ENCODE measurements around the gene OR2G3. TPM values are rescaled to one million over a fixed set of nuclear protein-coding genes. Genes with fewer than 3 reads are reported as not detected.

Gene OR2G3
- total RNA-seq, 2 experiments from 2014 or later: not detected

- H3K9me3 ChIP-seq (ENCODE audit: control insufficient read depth in 1 of 2, insufficient read depth in 1 of 2, low read length in 2 of 2): peaks cover 0 to 7% of the 10 kb centered on the region in 2 experiments
- POLR2A ChIA-PET: no interaction called here
- Mint-ChIP-seq H3K27me3 (peaks cover 48% of the 10 kb centered on the region), H3K36me3 (ENCODE audit: low read depth) (no peaks in the 10 kb centered on the region), H3K4me1 (ENCODE audit: low read depth) (no peaks in the 10 kb centered on the region), H3K9me3 (no peaks in the 10 kb centered on the region), H3K4me3 (no peak overlapping the region), H3K27ac (no peak overlapping the region)
- H3K27me3 ChIP-seq (ENCODE audit: control insufficient read depth in 1 of 2, insufficient read depth in 2 of 2, low read length in 2 of 2): peaks cover 7 to 9% of the 10 kb centered on the region in 2 experiments
- no peaks in the 10 kb centered on the region for H3K36me3 ChIP-seq (ENCODE audit: insufficient read depth, low read length)
- intact Hi-C loops (cut with DNase I, micrococcal nuclease): no loop called here
- DNase-seq (no peak), ATAC-seq (ENCODE audit: poor library complexity) (no peak)
- CTCF ChIA-PET: interaction anchor here (0.6 kb wide), 1 partner anchor 32 kb away, joined by 3 read pairs; no protein-coding TSS in a partner anchor
- H3K27ac ChIP-seq (ENCODE audit: low read depth in 1 of 2, low read length in 2 of 2): no peak overlapping the region
- no peaks in the 10 kb centered on the region for H3K4me1 ChIP-seq (ENCODE audit: insufficient read depth, low read length)
- no peak for TF ChIP-seq CTCF (IDR thresholded peaks at IDR 0.05)
- no peak overlapping the region for H3K4me3 ChIP-seq (ENCODE audit: low read length)
Measured at GRCh38 chr1:247642742-247643141, 37.4 kb downstream of the OR2G3 start.

GRCh38 chr1:247646867-247647266 is 41.5 kb downstream of the OR2G3 start:
- ChIA-PET CTCF (no interaction called here), POLR2A (no interaction called here)
- no peak overlapping the region for H3K27ac Mint-ChIP-seq
- no peak for TF ChIP-seq CTCF (IDR thresholded peaks at IDR 0.05)
- DNase-seq: peak in 1 of 14 experiments; percentile 2
- no peak for ATAC-seq (ENCODE audit: poor library complexity)
- no peaks in the 10 kb centered on the region for H3K9me3 Mint-ChIP-seq
- H3K27ac ChIP-seq (ENCODE audit: low read depth in 1 of 2, low read length in 2 of 2): no peak overlapping the region
- no peaks in the 10 kb centered on the region for H3K4me1 Mint-ChIP-seq (ENCODE audit: low read depth)
- no peaks in the 10 kb centered on the region for H3K36me3 Mint-ChIP-seq (ENCODE audit: low read depth)
- H3K9me3 ChIP-seq (ENCODE audit: control insufficient read depth in 1 of 2, insufficient read depth in 1 of 2, low read length in 2 of 2): no peaks in the 10 kb centered on the region
- intact Hi-C loops (cut with DNase I, micrococcal nuclease): no loop called here
- no peak overlapping the region for H3K4me3 ChIP-seq (ENCODE audit: low read length)
- no peaks in the 10 kb centered on the region for H3K36me3 ChIP-seq (ENCODE audit: insufficient read depth, low read length)
- H3K4me1 ChIP-seq (ENCODE audit: insufficient read depth, low read length): no peaks in the 10 kb centered on the region
- peaks cover 2 to 5% of the 10 kb centered on the region in 2 experiments for H3K27me3 ChIP-seq (ENCODE audit: control insufficient read depth in 1 of 2, insufficient read depth in 2 of 2, low read length in 2 of 2)
- peaks cover 15% of the 10 kb centered on the region for H3K27me3 Mint-ChIP-seq
- H3K4me3 Mint-ChIP-seq: no peak overlapping the region

DNA sequence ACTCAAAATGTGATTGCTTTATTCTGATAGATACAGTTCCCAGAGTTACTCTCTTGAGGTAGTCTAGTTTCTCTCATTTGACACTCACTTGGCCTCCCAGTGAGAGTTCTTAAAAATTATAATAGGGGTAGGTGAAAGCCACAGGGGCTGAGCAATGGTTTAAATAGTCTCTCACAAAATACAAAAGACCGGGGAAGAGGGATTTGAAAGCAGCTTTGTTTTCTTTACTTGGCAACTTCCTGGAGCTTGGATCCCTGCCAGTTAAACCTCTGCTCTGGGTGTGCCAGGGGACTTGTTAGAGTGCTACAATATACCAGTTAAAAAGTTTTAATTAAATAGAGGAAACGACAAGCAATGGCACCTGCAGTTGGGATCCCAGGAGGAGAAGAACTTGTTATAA is 42.5 kb downstream of the OR2G3 start:
- Histone ChIP-seq H3K27me3 (ENCODE audit: control insufficient read depth in 1 of 2, insufficient read depth in 2 of 2, low read length in 2 of 2) (peaks cover 2 to 5% of the 10 kb centered on the region in 2 experiments), H3K27ac (ENCODE audit: low read depth in 1 of 2, low read length in 2 of 2) (no peak overlapping the region), H3K36me3 (ENCODE audit: insufficient read depth, low read length) (no peaks in the 10 kb centered on the region), H3K9me3 (ENCODE audit: control insufficient read depth in 1 of 2, insufficient read depth in 1 of 2, low read length in 2 of 2) (no peaks in the 10 kb centered on the region), H3K4me3 (ENCODE audit: low read length) (no peak overlapping the region), H3K4me1 (ENCODE audit: insufficient read depth, low read length) (no peaks in the 10 kb centered on the region)
- POLR2A ChIA-PET: no interaction called here
- Mint-ChIP-seq H3K27me3 (peaks cover 9% of the 10 kb centered on the region), H3K36me3 (ENCODE audit: low read depth) (no peaks in the 10 kb centered on the region), H3K4me1 (ENCODE audit: low read depth) (no peaks in the 10 kb centered on the region), H3K27ac (no peak overlapping the region), H3K4me3 (no peak overlapping the region), H3K9me3 (no peaks in the 10 kb centered on the region)
- CTCF ChIA-PET: no interaction called here
- no peak for TF ChIP-seq CTCF (IDR thresholded peaks at IDR 0.05)
- ATAC-seq (ENCODE audit: poor library complexity) (no peak), DNase-seq (no peak)
- intact Hi-C loops (cut with DNase I, micrococcal nuclease): no loop called here

Measured in CD4-positive, alpha-beta T cell (primary cell).